ENCODE measurements around the gene COL15A1. TPM values are rescaled to one million over a fixed set of nuclear protein-coding genes. Genes with fewer than 3 reads are reported as not detected.

COL15A1 gene
- total and polyA plus RNA-seq, 2 donors (not counting 1 experiment from before 2014, with no cell fraction given): not detected

DNA sequence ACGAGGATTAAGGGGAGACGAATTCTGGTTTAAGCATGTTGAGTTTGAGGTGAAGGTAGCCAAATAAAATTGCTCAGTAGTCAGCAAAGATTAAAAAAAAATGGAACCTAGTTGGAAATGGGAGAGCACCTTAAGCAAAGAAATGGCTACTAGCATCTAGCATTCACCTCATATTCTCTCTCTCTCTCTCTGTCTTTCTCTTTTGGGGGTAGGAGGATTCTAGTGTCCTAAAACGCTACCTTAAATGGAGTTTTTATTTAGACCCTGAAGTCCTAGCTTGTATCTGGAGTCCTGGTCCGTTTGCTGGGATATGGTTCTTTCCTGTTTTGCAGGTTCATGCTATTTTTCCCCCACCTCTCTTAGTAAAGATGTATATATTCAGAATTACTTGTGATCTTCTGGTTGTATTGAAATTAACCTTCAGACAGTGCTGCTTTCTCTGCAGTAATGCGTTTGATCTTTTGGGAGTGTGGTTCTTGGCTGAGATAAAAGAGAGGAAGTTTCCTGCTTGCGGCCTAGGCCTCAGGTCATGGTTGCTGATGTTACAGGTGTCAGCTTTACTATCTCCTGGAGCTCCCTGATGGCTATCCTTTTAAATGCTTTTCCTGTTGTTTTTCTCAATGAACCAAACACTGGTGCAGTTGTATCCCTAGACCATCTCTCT, 169.2 kb downstream of the COL15A1 start:
- Mint-ChIP-seq H3K27me3 (no peaks in the 10 kb centered on the region), H3K4me1 (peaks cover 78% of the 10 kb centered on the region), H3K27ac (peak overlapping the region; percentile 24), H3K4me3 (peak overlapping the region; percentile 56), H3K9me3 (ENCODE audit: insufficient read depth) (no peaks in the 10 kb centered on the region)
- ATAC-seq (ENCODE audit: low read depth) (no peak), DNase-seq (no peak)
- Histone ChIP-seq H3K4me1 (ENCODE audit: control insufficient read depth in 2 of 2, insufficient read depth in 2 of 2, low read length in 2 of 2) (peaks cover 34 to 46% of the 10 kb centered on the region in 2 donors), H3K27ac (ENCODE audit: low read length in 2 of 2) (peak overlapping the region; percentile 13 to 51), H3K4me2 (replicated peaks; ENCODE audit: low read depth, low read length, poor library complexity, severe bottlenecking) (peak overlapping the region; percentile 30), H3K9me3 (ENCODE audit: control extremely low read depth in 1 of 3, control insufficient read depth in 2 of 3, insufficient read depth in 1 of 3, low read length in 2 of 3) (no peaks in the 10 kb centered on the region), H3K36me3 (replicated peaks in 1 of 2; ENCODE audit: control extremely low read depth in 1 of 2, control insufficient read depth in 1 of 2, extremely low read depth in 1 of 2, insufficient read depth in 2 of 2, low read length in 1 of 2) (no peaks in the 10 kb centered on the region), H2AFZ (ENCODE audit: insufficient read depth, low read depth, low read length, poor library complexity, severe bottlenecking) (no peak overlapping the region), H3K79me2 (ENCODE audit: control insufficient read depth, insufficient read depth, low read length) (peaks cover 87% of the 10 kb centered on the region), H3K27me3 (replicated peaks in 1 of 4; ENCODE audit: control extremely low read depth in 1 of 4, control insufficient read depth in 3 of 4, insufficient read depth in 4 of 4, low read length in 3 of 4) (no peaks in the 10 kb centered on the region), H3K9ac (ENCODE audit: low read length) (no peak overlapping the region), H3K4me3 (ENCODE audit: control extremely low read depth in 1 of 5, extremely low read depth in 1 of 5, insufficient read depth in 1 of 5, low read depth in 2 of 5, low read length in 4 of 5) (no peak overlapping the region), H4K20me1 (ENCODE audit: control insufficient read depth, insufficient read depth, low read length, poor library complexity, severe bottlenecking) (peaks cover 3% of the 10 kb centered on the region)
- TF ChIP-seq EZH2 (IDR thresholded peaks at IDR 0.05; ENCODE audit: borderline replicate concordance, insufficient read depth, low read depth, low read length, poor library complexity, severe bottlenecking): no peak
- TF ChIP-seq, protein P1, sequence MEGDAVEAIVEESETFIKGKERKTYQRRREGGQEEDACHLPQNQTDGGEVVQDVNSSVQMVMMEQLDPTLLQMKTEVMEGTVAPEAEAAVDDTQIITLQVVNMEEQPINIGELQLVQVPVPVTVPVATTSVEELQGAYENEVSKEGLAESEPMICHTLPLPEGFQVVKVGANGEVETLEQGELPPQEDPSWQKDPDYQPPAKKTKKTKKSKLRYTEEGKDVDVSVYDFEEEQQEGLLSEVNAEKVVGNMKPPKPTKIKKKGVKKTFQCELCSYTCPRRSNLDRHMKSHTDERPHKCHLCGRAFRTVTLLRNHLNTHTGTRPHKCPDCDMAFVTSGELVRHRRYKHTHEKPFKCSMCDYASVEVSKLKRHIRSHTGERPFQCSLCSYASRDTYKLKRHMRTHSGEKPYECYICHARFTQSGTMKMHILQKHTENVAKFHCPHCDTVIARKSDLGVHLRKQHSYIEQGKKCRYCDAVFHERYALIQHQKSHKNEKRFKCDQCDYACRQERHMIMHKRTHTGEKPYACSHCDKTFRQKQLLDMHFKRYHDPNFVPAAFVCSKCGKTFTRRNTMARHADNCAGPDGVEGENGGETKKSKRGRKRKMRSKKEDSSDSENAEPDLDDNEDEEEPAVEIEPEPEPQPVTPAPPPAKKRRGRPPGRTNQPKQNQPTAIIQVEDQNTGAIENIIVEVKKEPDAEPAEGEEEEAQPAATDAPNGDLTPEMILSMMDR (IDR thresholded peaks at IDR 0.05): no peak
- intact Hi-C loops (cut with micrococcal nuclease): no loop called here
- ChIA-PET POLR2A (interaction anchor here (1.2 kb wide), 1 partner anchor 8 kb away, joined by 3 read pairs; the partner anchor contains the start of gene TGFBR1), CTCF (interaction anchor here (1.1 to 1.6 kb wide), 3 partner anchors 14 to 113 kb away, joined by 3 to 5 read pairs (median 3); no protein-coding TSS in a partner anchor)
- 8% methylated on average over 2 of the region's 6 CpGs for WGBS (ENCODE audit: insufficient coverage)

DNA sequence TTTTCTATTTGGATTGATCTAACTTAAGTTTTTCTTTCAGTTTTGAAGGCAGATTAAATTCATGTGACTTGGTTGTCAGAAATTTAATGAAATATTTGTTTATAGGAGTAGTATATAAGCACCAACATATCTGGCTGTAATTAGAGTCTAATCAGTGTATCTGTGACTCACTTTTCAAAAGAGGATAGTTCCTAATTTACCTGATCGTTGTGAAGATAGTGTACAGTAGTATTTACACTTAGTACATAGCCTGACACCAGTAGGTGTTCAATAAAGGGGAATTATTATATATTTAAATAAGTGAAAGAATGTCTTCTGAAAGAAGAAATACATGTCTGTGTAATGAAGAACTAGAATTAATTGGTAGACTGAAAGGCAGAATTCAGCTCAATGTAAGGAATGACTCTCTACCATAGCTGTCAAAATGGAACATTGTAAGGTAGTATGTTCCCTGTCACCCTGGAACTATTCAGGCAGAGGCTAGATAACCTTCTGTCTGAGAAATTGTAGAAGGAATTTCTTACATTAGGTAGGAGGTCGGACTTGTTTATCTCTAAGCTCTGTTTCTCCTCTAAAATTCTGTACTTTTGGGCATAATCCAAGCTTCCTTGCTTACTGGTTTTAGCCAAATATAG, 169.8 kb downstream of the COL15A1 start:
- H3K36me3 ChIP-seq (replicated peaks in 1 of 2; ENCODE audit: control extremely low read depth in 1 of 2, control insufficient read depth in 1 of 2, extremely low read depth in 1 of 2, insufficient read depth in 2 of 2, low read length in 1 of 2): no peaks in the 10 kb centered on the region
- ATAC-seq (ENCODE audit: low read depth): no peak
- peak overlapping the region; percentile 13 to 51 for H3K27ac ChIP-seq (ENCODE audit: low read length in 2 of 2)
- peak overlapping the region; percentile 30 for H3K4me2 ChIP-seq (replicated peaks; ENCODE audit: low read depth, low read length, poor library complexity, severe bottlenecking)
- H3K4me1 ChIP-seq (ENCODE audit: control insufficient read depth in 2 of 2, insufficient read depth in 2 of 2, low read length in 2 of 2): peaks cover 30 to 42% of the 10 kb centered on the region in 2 donors
- no peak overlapping the region for H3K4me3 ChIP-seq (ENCODE audit: control extremely low read depth in 1 of 5, extremely low read depth in 1 of 5, insufficient read depth in 1 of 5, low read depth in 2 of 5, low read length in 4 of 5)
- no peaks in the 10 kb centered on the region for H3K27me3 ChIP-seq (replicated peaks in 1 of 4; ENCODE audit: control extremely low read depth in 1 of 4, control insufficient read depth in 3 of 4, insufficient read depth in 4 of 4, low read length in 3 of 4)
- Mint-ChIP-seq H3K4me1 (peaks cover 74% of the 10 kb centered on the region), H3K27me3 (no peaks in the 10 kb centered on the region), H3K4me3 (peak overlapping the region; percentile 56), H3K9me3 (ENCODE audit: insufficient read depth) (no peaks in the 10 kb centered on the region), H3K27ac (peak overlapping the region; percentile 24)
- DNase-seq: no peak
- ChIA-PET POLR2A (interaction anchor here (1.2 kb wide), 1 partner anchor 9 kb away, joined by 3 read pairs; the partner anchor contains the start of gene TGFBR1), CTCF (interaction anchor here (0.9 to 1.6 kb wide), 4 partner anchors 14 to 114 kb away, joined by 3 to 5 read pairs (median 4); no protein-coding TSS in a partner anchor)
- no CpG with 5 or more reads among the region's 2 CpGs for WGBS (ENCODE audit: insufficient coverage)
- intact Hi-C loops (cut with micrococcal nuclease): no loop called here
- H4K20me1 ChIP-seq (ENCODE audit: control insufficient read depth, insufficient read depth, low read length, poor library complexity, severe bottlenecking): peaks cover 3% of the 10 kb centered on the region
- TF ChIP-seq, protein P1 (IDR thresholded peaks at IDR 0.05): no peak
- no peak for TF ChIP-seq EZH2 (IDR thresholded peaks at IDR 0.05; ENCODE audit: borderline replicate concordance, insufficient read depth, low read depth, low read length, poor library complexity, severe bottlenecking)
- H3K9ac ChIP-seq (ENCODE audit: low read length): no peak overlapping the region
- H3K79me2 ChIP-seq (ENCODE audit: control insufficient read depth, insufficient read depth, low read length): peaks cover 87% of the 10 kb centered on the region
- no peaks in the 10 kb centered on the region for H3K9me3 ChIP-seq (ENCODE audit: control extremely low read depth in 1 of 3, control insufficient read depth in 2 of 3, insufficient read depth in 1 of 3, low read length in 2 of 3)
- no peak overlapping the region for H2AFZ ChIP-seq (ENCODE audit: insufficient read depth, low read depth, low read length, poor library complexity, severe bottlenecking)
